ENCODE results near the gene ICA1L.

DNA sequence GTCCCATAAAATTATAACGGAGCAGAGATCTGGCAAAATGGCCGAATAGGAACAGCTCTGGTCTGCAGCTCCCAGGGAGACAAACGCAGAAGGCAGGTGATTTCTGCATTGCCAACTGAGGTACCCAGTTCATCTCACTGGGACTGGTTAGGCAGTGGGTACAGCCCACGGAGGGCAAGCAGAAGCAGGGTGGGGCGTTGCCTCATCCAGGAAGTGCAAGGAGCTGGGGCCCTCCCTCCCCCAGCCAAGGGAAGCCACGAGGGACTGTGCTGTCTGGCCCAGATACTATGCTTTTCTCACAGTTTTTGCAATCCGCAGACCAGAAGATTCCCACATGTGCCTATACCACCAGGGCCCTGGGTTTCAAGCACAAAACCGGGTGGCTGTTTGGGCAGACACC is 22.8 kb downstream of the ICA1L start:
- no peak for TF ChIP-seq RFX5 (IDR thresholded peaks at IDR 0.05; ENCODE audit: low read depth, low read length)
- TF ChIP-seq HOXA5 (CRISPR knock-in tag; IDR thresholded peaks at IDR 0.05), result no peak
- TF ChIP-seq CTCF (CRISPR knock-in tag; IDR thresholded peaks at IDR 0.05), result no peak
- TF ChIP-seq CREM (IDR thresholded peaks at IDR 0.05), result no peak
- no peak for TF ChIP-seq CREM (CRISPR knock-in tag; IDR thresholded peaks at IDR 0.05)
- TF ChIP-seq ZNF232 (CRISPR knock-in tag; IDR thresholded peaks at IDR 0.05; ENCODE audit: borderline replicate concordance), result no peak
- no peak for TF ChIP-seq REST (IDR thresholded peaks at IDR 0.05; ENCODE audit: borderline replicate concordance in 1 of 2, low read depth in 1 of 2, low read length in 2 of 2)
- TF ChIP-seq GTF2F1 (IDR thresholded peaks at IDR 0.05; ENCODE audit: low read length), result no peak
- TF ChIP-seq ZNF275 (CRISPR knock-in tag; IDR thresholded peaks at IDR 0.05; ENCODE audit: borderline replicate concordance), result no peak
- no peak for TF ChIP-seq EP300 (IDR thresholded peaks at IDR 0.05; ENCODE audit: low read depth in 2 of 2, low read length in 2 of 2)
- TF ChIP-seq EP300 (CRISPR knock-in tag; IDR thresholded peaks at IDR 0.05; ENCODE audit: borderline replicate concordance), result no peak
- no peak for TF ChIP-seq RORA (CRISPR knock-in tag; IDR thresholded peaks at IDR 0.05)
- TF ChIP-seq, protein P1, sequence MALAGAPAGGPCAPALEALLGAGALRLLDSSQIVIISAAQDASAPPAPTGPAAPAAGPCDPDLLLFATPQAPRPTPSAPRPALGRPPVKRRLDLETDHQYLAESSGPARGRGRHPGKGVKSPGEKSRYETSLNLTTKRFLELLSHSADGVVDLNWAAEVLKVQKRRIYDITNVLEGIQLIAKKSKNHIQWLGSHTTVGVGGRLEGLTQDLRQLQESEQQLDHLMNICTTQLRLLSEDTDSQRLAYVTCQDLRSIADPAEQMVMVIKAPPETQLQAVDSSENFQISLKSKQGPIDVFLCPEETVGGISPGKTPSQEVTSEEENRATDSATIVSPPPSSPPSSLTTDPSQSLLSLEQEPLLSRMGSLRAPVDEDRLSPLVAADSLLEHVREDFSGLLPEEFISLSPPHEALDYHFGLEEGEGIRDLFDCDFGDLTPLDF (CRISPR knock-in tag; IDR thresholded peaks at IDR 0.05), result no peak
- TF ChIP-seq ELF1 (CRISPR knock-in tag; IDR thresholded peaks at IDR 0.05), result 0 out of 2 replicates have a peak, but pooled peaks have one; percentile 37

Data from HepG2 (cell line).